NCI-H146 treated with DMSO at 0.1 percent for 48 hours (cell line): Measurements from ENCODE around the gene ADIPOR2.
A peak's percentile ranks its signal among the peaks of the same experiment; 100 is the strongest.
"Not testable (repeated sequence)": the region's sequence is repeated elsewhere in the genome, so short reads cannot be mapped to it uniquely, and the experiment has no call there.

Source experiments
- DNase-seq: peaks from one replicate; lab custom pipeline; 2025; ENCODE audit not compliant: unreplicated experiment; lab: John Stamatoyannopoulos, UW

ADIPOR2 gene

DNA sequence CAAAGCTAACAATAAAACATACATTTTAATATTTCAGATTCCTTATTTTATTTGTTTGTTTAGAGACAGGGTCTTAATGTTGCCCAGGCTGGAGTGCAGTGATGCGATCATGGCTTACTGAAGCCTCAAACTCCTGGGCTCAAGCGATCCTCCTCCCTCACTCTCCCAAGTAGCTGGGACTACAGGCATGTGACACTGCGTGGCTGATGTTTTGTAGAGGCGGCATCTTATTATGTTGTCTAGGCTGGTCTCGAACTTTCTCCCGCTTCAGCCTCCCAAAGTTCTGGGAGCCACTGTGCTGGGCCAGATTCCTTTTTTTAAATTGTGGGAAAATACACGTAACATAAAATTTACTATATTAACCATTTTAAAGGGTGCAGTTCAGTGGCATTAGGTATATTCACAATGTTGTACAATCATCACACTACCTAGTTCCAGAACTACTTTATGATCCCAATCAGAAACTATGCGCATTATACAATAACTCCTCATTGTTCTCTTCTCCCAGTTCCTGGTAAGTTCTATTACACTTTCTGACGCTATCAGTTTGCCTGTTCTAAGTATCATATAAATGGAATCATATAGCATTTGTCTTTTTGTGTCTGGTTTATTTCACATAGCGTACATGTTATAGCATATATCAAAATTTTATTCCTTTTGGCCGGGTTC, 40.3 kb downstream of the ADIPOR2 start:
- DNase-seq, result no peak

DNA sequence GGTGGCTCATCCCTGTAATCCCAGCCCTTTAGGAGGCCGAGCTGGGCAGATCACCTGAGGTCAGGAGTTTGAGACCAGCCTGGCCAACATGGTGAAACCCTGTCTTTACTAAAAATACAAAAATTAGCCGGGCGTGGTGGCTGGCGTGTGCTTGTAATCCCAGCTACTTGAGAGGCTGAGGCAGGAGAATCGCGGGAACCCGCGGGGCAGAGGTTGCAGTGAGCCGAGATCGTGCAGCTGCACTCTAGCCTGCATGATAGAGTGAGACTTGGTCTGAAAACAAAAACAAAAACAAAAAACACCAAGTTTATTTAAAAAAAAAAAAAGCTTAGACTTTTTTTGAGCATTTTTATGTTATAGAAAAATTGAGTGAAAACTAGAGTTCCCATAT, 40.8 kb downstream of the ADIPOR2 start:
- DNase-seq, result not testable (repeated sequence)

- no peak for DNase-seq
Measured at GRCh38 chr12:1732914-1733313, 42.0 kb downstream of the ADIPOR2 start.

GRCh38 chr12:1733712-1734111, 42.8 kb downstream of the ADIPOR2 start:
- not testable (repeated sequence) for DNase-seq

- no peak for DNase-seq
Measured at GRCh38 chr12:1737652-1738286, 46.9 kb downstream of the ADIPOR2 start.

DNA sequence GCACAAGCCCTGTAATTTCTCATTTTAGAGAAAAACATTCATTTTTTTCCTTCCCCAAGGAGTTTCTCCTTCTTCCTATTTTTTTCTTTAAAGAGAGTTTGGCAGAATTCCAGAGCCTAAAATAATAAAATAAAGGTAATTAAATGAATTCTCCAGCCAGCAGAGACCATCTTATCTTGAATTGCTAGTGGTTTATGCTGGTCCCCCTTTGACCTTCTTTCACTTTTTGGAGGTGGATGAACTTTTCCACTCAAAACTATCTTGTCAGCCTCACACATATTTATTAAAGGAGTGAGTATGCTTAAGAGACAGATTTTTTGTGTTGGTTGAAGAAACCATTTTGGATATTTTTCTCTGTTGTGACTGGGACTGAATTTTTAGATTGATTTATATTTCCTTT, 47.6 kb downstream of the ADIPOR2 start:
- no peak for DNase-seq

DNA sequence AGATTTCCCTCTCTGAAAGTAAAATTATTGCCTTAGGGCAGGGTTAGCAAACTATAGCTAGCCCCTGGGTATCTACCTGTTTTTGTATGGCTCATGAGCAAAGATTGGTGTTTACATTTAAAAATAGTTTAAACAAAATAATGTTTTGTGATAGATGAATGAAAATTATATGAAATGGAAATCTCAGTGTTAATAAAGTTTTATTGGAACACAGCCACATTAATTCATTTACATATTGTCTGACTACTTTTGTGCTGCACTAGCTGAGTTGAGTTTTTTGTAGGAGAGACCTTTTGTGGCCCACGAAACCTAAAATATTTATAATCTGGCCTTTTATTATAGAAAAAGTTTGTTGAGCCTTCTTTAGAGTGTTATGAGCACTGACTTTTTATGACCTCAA, 48.5 kb downstream of the ADIPOR2 start:
- no peak for DNase-seq

DNA sequence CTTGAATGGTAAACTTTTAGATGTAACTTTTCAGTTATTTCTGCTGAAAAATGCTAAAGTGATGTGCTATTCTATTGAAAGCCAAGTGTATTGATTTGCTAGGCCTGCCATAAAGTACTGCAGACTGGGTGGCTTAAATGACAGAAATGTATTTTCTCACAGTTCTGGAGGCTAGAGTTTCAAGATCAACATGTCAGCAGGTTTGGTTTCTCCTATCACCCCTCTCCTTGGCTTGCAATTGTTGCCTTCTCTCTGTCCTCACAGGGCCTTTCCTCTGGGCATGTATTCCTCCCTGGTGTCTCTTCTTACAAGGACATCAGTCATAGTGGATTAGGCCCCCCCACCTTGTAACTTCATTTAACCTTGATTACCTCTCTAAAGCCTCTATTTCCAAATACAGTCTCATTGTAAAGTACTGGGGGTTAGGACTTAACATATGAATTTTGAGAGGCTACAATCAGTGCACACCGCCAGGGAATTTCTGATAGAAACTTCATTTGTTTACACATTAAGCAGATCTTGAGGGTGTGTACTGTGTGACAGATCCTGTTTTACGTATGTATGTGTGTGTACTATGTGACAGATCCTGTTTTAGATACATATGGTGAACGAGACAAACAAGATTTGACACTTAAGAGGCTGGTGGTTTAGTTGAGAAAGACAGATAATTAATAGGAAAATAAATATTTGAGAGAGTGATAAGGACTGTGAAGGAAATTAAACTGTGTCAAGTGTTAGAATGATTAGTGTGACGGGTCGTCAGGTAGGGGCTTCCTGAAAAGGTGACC, 49.5 kb downstream of the ADIPOR2 start:
- DNase-seq, result no peak

- no peak for DNase-seq
Measured at GRCh38 chr12:1741154-1741949, 50.5 kb downstream of the ADIPOR2 start.

DNA sequence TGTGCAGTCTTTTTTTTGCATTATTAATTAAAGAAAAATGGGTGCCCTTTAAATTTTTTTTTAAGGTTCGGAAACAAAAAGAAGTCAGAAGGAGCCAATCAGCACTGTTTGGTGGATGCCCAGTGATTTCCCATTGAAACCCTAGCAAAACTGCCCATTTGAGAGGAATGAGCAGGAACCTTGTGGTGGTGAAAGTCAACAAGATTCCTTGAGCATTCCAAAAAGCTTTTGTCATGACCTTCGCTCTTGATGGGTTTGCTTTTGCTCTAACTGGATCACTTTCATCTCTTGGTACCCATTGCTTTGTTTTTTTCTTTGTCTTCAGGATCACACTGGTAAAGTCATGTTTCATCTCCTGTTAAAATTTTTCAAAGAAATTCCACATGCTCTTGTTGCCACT, 54.1 kb downstream of the ADIPOR2 start:
- no peak for DNase-seq

GRCh38 chr12:1747609-1748008, 56.7 kb downstream of the ADIPOR2 start:
- DNase-seq, result no peak

- DNase-seq, result no peak
Measured at GRCh38 chr12:1749019-1749418, 58.1 kb downstream of the ADIPOR2 start.

DNA sequence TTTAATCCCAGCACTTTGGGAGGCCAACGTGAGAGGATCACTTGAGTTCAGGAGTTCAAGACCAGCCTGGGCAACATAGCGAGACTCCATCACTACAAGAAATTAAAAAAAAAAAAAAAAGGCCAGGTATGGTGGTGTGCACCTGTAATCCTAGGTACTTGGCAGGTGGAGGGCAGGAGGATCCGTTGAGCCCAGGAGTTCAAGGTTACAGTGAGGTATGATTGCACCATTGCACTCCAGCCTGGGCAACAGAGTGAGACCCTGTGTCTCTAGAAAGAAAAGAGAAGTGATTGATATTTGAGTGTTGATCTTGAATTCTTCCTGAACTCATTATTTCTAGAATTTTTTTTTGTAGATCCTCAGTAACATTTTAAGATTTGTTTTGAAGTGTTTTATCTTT, 59.4 kb downstream of the ADIPOR2 start:
- DNase-seq, result no peak

DNA sequence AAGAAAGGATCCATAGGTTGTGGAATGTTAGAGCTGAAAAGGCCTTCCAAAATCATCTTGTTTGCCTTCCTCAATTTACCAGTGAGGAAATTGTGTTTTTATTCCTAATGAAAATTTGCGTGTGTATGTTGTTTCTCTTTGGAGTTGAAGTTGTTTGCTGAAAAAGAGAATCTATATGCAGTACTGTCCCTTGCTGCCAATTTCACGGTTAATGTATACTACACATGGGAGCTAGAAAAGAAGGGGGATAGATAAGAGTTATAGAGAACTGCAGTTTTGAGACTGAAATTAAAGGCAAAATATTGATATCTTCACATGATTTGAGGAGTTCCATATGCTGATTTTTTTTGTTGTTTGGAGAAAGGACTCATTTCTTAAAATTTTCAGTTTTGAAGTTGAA, 67.5 kb downstream of the ADIPOR2 start:
- no peak for DNase-seq

GRCh38 chr12:1758887-1759286, 68.0 kb downstream of the ADIPOR2 start:
- DNase-seq, result no peak

DNA sequence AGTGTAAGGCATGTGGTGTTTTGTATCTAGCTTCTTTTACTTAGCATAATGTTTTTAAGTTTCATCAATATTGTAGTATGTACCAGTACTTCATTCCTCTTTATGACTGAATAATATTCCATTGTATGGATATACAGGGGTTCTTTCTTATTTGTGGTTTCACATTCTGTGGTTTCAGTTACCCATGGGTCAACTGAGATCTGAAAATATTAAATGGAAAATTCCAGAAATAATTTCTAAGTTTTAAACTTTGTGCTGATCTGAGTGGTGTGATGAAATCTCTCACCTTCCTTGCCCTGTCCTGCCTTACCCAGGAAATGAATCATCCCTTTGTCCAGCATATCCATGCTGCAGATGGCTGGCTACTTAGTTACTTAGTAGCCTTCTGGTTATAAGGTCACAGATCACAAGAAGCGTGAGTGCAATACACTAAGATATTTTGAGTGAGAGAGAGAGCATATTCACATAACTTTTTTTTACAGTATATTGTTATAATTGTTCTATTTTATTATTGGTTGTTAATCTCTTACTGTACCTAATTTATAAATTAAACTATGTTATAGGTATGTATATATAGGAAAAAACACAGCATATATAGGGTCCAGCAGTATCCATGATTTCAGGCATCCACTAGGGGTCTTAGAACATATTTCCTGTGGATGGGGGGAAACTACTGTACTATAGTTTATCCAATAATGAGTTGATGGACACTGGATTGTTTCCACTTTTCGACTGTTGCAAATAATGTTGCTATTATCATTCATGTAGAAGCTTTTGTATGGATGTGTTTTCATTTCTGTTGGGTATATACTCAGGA, 69.9 kb downstream of the ADIPOR2 start:
- no peak for DNase-seq

GRCh38 chr12:1761857-1762256, 71.0 kb downstream of the ADIPOR2 start:
- DNase-seq, result no peak

DNA sequence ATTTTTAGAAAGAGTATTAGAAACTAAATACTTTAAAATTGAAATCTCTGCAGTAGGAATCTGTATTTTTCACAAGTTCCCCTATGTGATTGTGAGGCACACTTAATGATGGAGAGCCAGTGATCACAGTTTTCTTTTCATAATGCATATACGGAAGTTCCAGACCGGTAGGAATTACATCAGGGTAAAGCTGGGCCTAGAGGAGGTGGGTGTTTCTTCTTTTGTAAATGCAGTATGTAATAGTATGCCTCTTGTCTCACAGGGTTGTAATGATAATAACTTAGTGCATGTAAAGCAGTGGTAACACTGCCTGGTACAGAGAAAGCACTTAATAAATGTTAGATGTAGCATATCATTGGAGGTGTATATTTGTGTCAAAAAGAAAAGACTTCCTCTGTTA, 72.3 kb downstream of the ADIPOR2 start:
- DNase-seq, result no peak

DNA sequence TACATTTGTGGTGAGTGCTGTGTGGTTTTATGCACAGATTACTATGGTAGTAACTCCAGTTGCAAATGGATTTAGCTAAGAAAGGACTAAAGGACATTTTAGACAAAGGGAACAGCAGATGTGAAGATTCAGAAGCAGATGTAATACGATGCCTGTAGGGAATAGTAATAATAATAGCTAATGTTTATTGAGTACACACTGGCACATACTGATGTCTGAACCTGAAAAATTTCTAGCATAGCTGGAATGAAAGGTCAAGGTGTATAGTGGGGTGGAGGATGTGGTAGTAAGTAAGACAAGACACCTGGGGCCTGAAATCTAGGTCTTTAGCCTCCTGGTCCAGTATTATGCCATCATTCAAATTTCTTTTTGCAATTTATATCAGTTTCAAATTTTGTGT, 75.2 kb downstream of the ADIPOR2 start:
- peak; percentile 15 for DNase-seq

- no peak for DNase-seq
Measured at GRCh38 chr12:1767407-1768090, 76.7 kb downstream of the ADIPOR2 start.
